Skin of body (tissue), 2 donors: Measurements from ENCODE around the gene AKAP11. TPM values are rescaled to one million over a fixed set of nuclear protein-coding genes. Genes with fewer than 3 reads are reported as not detected.

Source experiments
- DNase-seq: peaks from one replicate; lab custom pipeline; 2025; lab: John Stamatoyannopoulos, UW
- total RNA-seq: library from RNA; depleted of rRNA; stranded (reverse); fragments of >200 nt; gene quantifications from one replicate; pipeline ENCODE4 v1.2.3, GENCODE V29; 2014

AKAP11 gene
- total RNA-seq, 1 donor from 2014 or later = 28.7 TPM

- DNase-seq = peak; percentile 97
These were observed 426 bp upstream of the AKAP11 start for GRCh38 chr13:42271337-42272114.

- no peak for DNase-seq
These were observed 838 bp downstream of the AKAP11 start for GRCh38 chr13:42272804-42273175.

- DNase-seq = no peak
These were observed 2.6 kb downstream of the AKAP11 start for GRCh38 chr13:42274386-42275097.

GRCh38 chr13:42275098-42275471, 3.1 kb downstream of the AKAP11 start:
- DNase-seq = no peak

- DNase-seq = no peak
These were observed 3.6 kb downstream of the AKAP11 start for GRCh38 chr13:42275506-42275905.

GRCh38 chr13:42276683-42277082, 4.7 kb downstream of the AKAP11 start:
- DNase-seq = no peak

- no peak for DNase-seq
These were observed 5.8 kb downstream of the AKAP11 start for GRCh38 chr13:42277618-42278276.

- DNase-seq = no peak
These were observed 7.1 kb downstream of the AKAP11 start for GRCh38 chr13:42279080-42279479.

- DNase-seq = no peak
These were observed 8.0 kb downstream of the AKAP11 start for GRCh38 chr13:42279986-42280385.

- DNase-seq = no peak
These were observed 8.6 kb downstream of the AKAP11 start for GRCh38 chr13:42280537-42280936.

- no peak for DNase-seq
These were observed 11.6 kb downstream of the AKAP11 start for GRCh38 chr13:42283574-42283973.

- DNase-seq = no peak
These were observed 12.1 kb downstream of the AKAP11 start for GRCh38 chr13:42284068-42284467.

- DNase-seq = no peak
These were observed 26.4 kb downstream of the AKAP11 start for GRCh38 chr13:42298392-42298791.

GRCh38 chr13:42305503-42305902, 33.6 kb downstream of the AKAP11 start:
- DNase-seq = no peak

GRCh38 chr13:42307461-42307860, 35.5 kb downstream of the AKAP11 start:
- DNase-seq = no peak

- no peak for DNase-seq
These were observed 41.0 kb downstream of the AKAP11 start for GRCh38 chr13:42312817-42313431.

- DNase-seq = no peak
These were observed 46.6 kb downstream of the AKAP11 start for GRCh38 chr13:42318570-42318969.

- DNase-seq = no peak
These were observed 48.4 kb downstream of the AKAP11 start for GRCh38 chr13:42320375-42320787.

GRCh38 chr13:42322806-42323205, 50.9 kb downstream of the AKAP11 start:
- DNase-seq = peak; percentile 14

GRCh38 chr13:42324704-42325103, 52.8 kb downstream of the AKAP11 start:
- DNase-seq = no peak

- DNase-seq = no peak
These were observed 55.8 kb downstream of the AKAP11 start for GRCh38 chr13:42327725-42328124.

GRCh38 chr13:42328672-42329071, 56.7 kb downstream of the AKAP11 start:
- no peak for DNase-seq
